Measurements from ENCODE around the gene KIF21B.

DNA sequence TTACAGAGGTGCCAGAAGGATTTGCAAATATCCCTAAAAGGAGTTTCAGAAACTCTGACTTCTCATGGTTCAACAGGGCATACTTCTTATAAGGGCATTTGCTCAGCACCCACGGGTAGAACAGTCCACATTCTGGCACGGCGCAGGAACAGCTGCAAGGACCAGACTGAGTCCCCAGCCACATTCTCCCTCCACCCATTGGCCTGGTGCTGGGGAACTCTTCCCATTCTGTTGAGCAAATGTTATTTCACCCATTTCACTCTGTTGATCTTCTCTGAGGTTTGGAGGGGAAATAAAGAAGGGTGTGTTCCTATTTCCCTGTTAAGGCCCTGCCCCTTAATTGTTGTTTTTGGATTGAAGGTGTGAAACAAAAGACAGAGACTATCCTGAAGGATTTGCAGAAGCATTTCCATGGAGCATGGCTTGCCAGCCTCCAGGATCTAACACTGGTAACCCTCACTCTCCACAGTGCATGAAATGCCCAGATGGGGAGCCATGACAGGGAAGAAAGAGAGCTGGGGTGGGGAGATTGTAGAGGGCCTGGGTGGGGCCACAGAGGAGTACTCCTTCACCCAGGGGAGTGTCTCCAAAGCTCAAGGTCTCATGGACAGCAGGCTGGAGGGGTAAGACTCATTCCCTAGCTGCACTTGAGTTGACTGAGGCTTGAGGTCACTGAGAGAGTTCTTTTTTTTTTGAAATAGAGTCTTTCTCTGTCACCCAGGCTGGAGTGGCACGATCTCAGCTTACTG, 93.8 kb downstream of the KIF21B start:
- TF ChIP-seq, protein P1, sequence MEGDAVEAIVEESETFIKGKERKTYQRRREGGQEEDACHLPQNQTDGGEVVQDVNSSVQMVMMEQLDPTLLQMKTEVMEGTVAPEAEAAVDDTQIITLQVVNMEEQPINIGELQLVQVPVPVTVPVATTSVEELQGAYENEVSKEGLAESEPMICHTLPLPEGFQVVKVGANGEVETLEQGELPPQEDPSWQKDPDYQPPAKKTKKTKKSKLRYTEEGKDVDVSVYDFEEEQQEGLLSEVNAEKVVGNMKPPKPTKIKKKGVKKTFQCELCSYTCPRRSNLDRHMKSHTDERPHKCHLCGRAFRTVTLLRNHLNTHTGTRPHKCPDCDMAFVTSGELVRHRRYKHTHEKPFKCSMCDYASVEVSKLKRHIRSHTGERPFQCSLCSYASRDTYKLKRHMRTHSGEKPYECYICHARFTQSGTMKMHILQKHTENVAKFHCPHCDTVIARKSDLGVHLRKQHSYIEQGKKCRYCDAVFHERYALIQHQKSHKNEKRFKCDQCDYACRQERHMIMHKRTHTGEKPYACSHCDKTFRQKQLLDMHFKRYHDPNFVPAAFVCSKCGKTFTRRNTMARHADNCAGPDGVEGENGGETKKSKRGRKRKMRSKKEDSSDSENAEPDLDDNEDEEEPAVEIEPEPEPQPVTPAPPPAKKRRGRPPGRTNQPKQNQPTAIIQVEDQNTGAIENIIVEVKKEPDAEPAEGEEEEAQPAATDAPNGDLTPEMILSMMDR (IDR thresholded peaks at IDR 0.05), result no peak
- TF ChIP-seq POLR2A (IDR thresholded peaks at IDR 0.05), result no peak
- TF ChIP-seq EP300 (IDR thresholded peaks at IDR 0.05; ENCODE audit: low read depth), result no peak
